Mammary epithelial cell (primary cell): Measurements from ENCODE around the gene OTUD7B.

Experiments used
- CTCF ChIP-seq, 2 donors: IDR thresholded peaks in 1 of 2; conservative IDR thresholded peaks in 1 of 2; 2 replicates each; pipeline ENCODE4 v1.5.1; 2011 to 2012; ENCODE audit warnings: inconsistent platforms in 2 of 2, low read length in 2 of 2, mild to moderate bottlenecking in 2 of 2, control low read depth in 1 of 2, low read depth in 1 of 2; ENCODE audit not compliant: insufficient read depth in 1 of 2; ENCODE audit errors: extremely low read depth in 1 of 2
- EZH2 ChIP-seq: IDR thresholded peaks from 2 replicates; pipeline ENCODE4 v1.6.1; 2012; ENCODE audit warnings: low read length, inconsistent platforms, borderline replicate concordance

GRCh38 chr1:149945206-149945605 lies 65.3 kb downstream of the OTUD7B start:
- TF ChIP-seq CTCF (conservative IDR thresholded peaks at IDR 0.05 in 1 of 2, IDR thresholded peaks at IDR 0.05 in 1 of 2; ENCODE audit: extremely low read depth in 1 of 2, insufficient read depth in 1 of 2, low read depth in 1 of 2, low read length in 2 of 2) = no peak
- TF ChIP-seq EZH2 = no peak
